Cardiac muscle cell (in vitro differentiated cells and primary cell): ENCODE data around the gene USP7. TPM values are rescaled to one million over a fixed set of nuclear protein-coding genes. Genes with fewer than 3 reads are reported as not detected.

Experiments
- DNase-seq, 2 donors: peaks; one replicate each; pipeline versions ENCODE4 v3.0.0 to v3.0.0-alpha.2; 2010 to 2017; ENCODE audit warnings: low read depth in 1 of 2, low spot score in 1 of 2
- H3K27ac ChIP-seq: fragments of 200-600 bp; sonication (generic); 2 replicates; pipeline ENCODE4 v1.5.1; 2016
- H3K27me3 ChIP-seq: fragments of 200-600 bp; sonication (generic); 2 replicates; pipeline ENCODE4 v1.6.0; 2016; ENCODE audit warnings: control low read depth
- H3K36me3 ChIP-seq: fragments of 200-600 bp; sonication (generic); 2 replicates; pipeline ENCODE4 v1.5.1; 2016; ENCODE audit warnings: control low read depth
- H3K4me1 ChIP-seq: fragments of 200-600 bp; sonication (generic); 2 replicates; pipeline ENCODE4 v1.8.1; 2017; ENCODE audit warnings: low read depth, mild to moderate bottlenecking, mixed run types
- H3K4me3 ChIP-seq: fragments of 200-600 bp; sonication (generic); 2 replicates; pipeline ENCODE4 v1.5.1; 2016; ENCODE audit warnings: mild to moderate bottlenecking
- H3K9me3 ChIP-seq: fragments of 200-600 bp; sonication (generic); 2 replicates; pipeline ENCODE4 v1.5.1; 2017; ENCODE audit warnings: low read depth, mild to moderate bottlenecking, control low read depth
- polyA plus RNA-seq: library from polyadenylated mRNA; unstranded; fragments of >200 nt; fragmentation: Nextera tagmentation; extraction: Ambion mirVana; gene quantifications from 2 replicates; pipeline ENCODE4 v1.2.1, GENCODE V29; 2016
- total RNA-seq: library from RNA; depleted of rRNA; stranded (reverse); fragments of >200 nt; gene quantifications from 2 replicates; pipeline ENCODE4 v1.2.3, GENCODE V29; 2016
- TF ChIP-seq, protein P1 (sequence below): IDR thresholded peaks from 2 replicates; pipeline ENCODE4 v1.5.1; 2012; ENCODE audit warnings: low read depth, mild to moderate bottlenecking, low read length

Gene USP7
- total and polyA plus RNA-seq, 2 experiments from 2014 or later, result 45.1 to 77.0 TPM

DNA sequence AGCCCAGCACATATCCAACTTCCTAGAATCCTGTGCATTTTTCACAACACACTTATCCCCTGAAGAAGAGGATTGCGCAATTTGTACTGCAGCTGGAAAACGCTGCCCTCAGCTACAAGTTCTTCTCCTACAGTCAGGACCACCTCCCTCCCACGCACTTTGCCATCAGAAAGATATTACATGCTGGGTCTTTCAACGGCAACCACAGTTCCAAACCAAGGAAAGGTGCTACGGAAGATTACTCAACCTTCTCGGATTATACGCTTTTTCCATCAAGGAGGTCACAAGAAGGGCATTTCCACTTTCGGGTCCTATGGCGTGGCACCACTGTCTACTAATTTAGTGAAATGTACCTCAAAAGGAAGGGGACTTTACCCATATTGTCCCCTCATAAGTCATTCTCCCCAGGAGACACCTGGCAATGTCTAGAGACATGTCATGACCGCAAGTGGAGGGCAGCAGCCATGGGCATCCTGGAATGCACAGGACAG lies 35.2 kb downstream of the USP7 start:
- Histone ChIP-seq H3K4me3 (no peak overlapping the region), H3K27me3 (no peaks in the 10 kb centered on the region), H3K9me3 (no peaks in the 10 kb centered on the region), H3K4me1 (no peaks in the 10 kb centered on the region), H3K27ac (no peak overlapping the region), H3K36me3 (peaks cover 3% of the 10 kb centered on the region)
- TF ChIP-seq, protein P1, sequence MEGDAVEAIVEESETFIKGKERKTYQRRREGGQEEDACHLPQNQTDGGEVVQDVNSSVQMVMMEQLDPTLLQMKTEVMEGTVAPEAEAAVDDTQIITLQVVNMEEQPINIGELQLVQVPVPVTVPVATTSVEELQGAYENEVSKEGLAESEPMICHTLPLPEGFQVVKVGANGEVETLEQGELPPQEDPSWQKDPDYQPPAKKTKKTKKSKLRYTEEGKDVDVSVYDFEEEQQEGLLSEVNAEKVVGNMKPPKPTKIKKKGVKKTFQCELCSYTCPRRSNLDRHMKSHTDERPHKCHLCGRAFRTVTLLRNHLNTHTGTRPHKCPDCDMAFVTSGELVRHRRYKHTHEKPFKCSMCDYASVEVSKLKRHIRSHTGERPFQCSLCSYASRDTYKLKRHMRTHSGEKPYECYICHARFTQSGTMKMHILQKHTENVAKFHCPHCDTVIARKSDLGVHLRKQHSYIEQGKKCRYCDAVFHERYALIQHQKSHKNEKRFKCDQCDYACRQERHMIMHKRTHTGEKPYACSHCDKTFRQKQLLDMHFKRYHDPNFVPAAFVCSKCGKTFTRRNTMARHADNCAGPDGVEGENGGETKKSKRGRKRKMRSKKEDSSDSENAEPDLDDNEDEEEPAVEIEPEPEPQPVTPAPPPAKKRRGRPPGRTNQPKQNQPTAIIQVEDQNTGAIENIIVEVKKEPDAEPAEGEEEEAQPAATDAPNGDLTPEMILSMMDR, result no peak
- DNase-seq, result peak in 1 of 2 donors; percentile 79

DNA sequence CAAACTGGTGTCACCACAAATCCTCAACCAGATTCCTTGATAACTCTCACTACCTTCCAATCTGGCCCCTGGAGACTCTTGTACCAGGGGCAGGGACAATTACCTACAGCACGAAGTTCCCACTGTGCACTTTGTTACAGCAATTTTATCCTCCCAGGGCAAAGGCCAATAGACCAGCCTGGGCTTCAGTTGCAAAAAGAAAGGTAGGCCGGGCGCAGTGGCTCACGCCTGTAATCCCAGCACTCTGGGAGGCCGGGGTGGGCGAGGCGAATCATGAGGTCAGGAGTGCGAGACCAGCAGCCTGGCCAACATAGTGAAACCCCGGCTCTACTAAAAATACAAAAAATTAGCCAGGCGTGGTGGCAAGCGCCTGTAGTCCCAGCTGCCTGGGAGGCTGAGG lies 36.9 kb downstream of the USP7 start:
- no peaks in the 10 kb centered on the region for H3K4me1 ChIP-seq
- no peaks in the 10 kb centered on the region for H3K27me3 ChIP-seq
- no peak for DNase-seq
- no peak overlapping the region for H3K27ac ChIP-seq
- TF ChIP-seq, protein P1, result no peak
- no peak overlapping the region for H3K4me3 ChIP-seq
- H3K9me3 ChIP-seq, result no peaks in the 10 kb centered on the region
- peaks cover 16% of the 10 kb centered on the region for H3K36me3 ChIP-seq

DNA sequence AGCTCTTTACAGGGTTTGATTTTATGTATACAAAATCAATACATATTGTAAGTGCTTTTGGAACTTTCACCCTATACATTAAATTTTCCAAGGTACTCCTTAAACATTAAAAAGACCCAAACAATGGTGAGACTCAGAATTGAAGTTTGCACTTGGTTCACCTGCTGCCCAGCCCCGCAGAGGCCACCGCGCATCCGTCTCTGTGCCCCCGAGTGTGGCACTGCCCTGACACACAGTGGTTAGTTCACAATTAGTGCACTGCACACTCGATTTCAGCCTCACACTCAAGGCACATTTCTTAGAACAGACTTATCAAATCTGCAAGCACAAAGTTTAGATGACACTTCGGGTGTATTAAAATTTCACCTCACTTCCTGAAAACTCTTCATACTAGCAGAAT lies 38.3 kb downstream of the USP7 start:
- H3K36me3 ChIP-seq, result peaks cover 28% of the 10 kb centered on the region
- TF ChIP-seq, protein P1, result no peak
- no peaks in the 10 kb centered on the region for H3K4me1 ChIP-seq
- H3K4me3 ChIP-seq, result no peak overlapping the region
- no peak for DNase-seq
- no peak overlapping the region for H3K27ac ChIP-seq
- H3K9me3 ChIP-seq, result no peaks in the 10 kb centered on the region
- H3K27me3 ChIP-seq, result no peaks in the 10 kb centered on the region

DNA sequence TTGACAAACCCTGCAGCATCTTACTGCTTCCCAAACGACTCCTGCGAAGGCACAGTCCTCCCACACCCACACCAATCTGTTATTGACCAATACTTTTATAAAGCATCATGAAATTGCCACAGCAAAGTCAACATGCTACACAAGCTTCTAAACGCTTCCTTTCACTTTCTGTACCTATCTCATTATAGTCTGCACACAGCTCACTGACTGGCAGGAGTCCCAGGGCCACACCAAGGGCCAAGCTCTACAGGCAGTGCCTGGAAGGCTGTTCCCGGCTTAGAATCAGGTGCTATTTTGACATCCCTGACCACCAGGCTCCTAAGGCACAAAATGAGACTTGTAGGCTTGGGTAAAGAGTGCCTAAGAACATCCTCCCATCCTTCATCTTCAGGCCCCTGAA lies 39.5 kb downstream of the USP7 start:
- DNase-seq, result no peak
- H3K4me1 ChIP-seq, result no peaks in the 10 kb centered on the region
- H3K27me3 ChIP-seq, result no peaks in the 10 kb centered on the region
- H3K9me3 ChIP-seq, result no peaks in the 10 kb centered on the region
- no peak overlapping the region for H3K27ac ChIP-seq
- TF ChIP-seq, protein P1, result no peak
- peaks cover 39% of the 10 kb centered on the region for H3K36me3 ChIP-seq
- H3K4me3 ChIP-seq, result no peak overlapping the region

DNA sequence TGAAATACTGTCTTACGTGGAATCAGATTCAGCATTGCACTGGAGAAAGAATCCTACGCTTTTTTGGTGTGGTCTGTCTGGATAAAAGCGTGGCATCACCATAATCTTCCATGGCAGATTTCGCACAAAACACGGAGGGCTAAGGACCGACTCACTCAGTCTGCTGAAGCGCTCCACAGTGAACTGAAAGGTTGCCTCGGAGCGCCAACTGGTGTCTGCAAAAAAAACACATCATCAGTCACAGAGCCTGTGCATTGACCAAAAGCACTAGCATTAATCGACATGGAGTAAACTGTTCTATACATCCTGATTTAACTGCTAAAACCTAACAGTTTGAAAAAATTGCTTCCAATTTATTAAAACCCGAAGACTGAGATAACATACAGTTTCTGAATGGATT lies 40.5 kb downstream of the USP7 start:
- H3K27ac ChIP-seq, result peak overlapping the region; percentile 35
- H3K4me1 ChIP-seq, result no peaks in the 10 kb centered on the region
- H3K4me3 ChIP-seq, result no peak overlapping the region
- TF ChIP-seq, protein P1, result no peak
- no peaks in the 10 kb centered on the region for H3K27me3 ChIP-seq
- peaks cover 50% of the 10 kb centered on the region for H3K36me3 ChIP-seq
- DNase-seq, result no peak
- H3K9me3 ChIP-seq, result no peaks in the 10 kb centered on the region

DNA sequence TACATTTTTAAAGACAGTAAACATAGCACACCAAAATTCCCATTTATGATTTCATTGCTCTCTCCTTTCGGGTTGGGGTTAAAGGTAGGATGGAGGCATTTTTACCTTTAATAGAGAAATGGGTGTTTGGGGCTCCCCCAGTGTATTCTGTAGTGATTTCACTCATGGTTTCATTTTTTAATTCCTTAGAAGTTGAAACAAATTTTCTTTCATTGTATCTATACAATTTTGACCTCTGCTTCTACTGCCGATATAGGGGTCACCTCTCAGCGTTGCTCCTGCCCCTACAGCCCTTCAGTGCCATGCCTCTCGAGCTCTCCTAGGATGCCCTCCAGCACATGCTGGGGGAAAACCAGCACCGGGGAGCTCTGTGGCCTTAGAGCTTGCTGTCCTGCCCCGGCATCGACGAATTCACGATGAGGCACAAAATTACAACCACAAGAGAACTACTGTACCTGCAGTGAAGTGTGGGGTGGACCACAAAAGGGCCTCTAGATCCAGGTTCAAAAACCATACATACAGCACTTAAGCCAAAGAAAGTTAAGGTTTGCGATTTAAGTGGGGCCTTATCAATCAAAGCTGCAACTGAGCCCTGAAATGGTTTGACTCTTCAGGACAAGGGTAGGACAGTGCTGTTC lies 42.2 kb downstream of the USP7 start:
- H3K27ac ChIP-seq, result peak overlapping the region; percentile 1
- H3K4me1 ChIP-seq, result no peaks in the 10 kb centered on the region
- H3K4me3 ChIP-seq, result no peak overlapping the region
- no peak for DNase-seq
- TF ChIP-seq, protein P1, result no peak
- H3K27me3 ChIP-seq, result no peaks in the 10 kb centered on the region
- H3K9me3 ChIP-seq, result no peaks in the 10 kb centered on the region
- H3K36me3 ChIP-seq, result peaks cover 64% of the 10 kb centered on the region
